ENCODE results near the gene CPOX.

DNA sequence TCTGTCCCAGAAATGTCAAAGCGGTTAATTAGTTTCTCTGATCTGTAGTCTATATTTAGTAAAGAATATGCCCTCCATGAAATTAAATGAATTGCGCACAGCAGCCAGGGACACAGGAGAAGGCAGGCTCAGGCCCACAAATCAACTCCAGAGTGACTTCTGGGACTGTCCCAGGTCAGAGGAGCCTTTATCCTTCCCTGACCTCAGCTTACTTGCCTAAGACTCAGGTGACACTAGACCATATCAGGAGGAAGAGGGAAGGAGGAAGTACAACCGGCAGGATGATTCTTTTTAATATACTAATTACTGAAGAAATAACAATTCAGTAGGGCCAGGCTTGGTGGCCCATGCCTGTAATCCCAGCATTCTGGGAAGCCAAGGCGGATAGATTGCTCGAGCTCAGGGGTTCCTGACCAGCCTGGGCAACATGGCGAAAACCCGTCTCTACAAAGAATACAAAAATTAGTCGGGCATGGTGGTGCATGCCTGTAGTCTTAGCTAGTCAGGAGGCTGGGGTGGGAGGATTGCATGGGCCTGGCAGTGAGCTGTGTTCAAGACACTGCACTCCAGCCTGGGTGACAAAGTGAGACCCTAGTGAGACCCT lies 63.5 kb downstream of the CPOX start:
- TF ChIP-seq CTCF (IDR thresholded peaks at IDR 0.05) (no peak), POLR2A (IDR thresholded peaks at IDR 0.05) (no peak), POLR2AphosphoS5 (IDR thresholded peaks at IDR 0.05) (no peak), EP300 (IDR thresholded peaks at IDR 0.05) (no peak)
